Measurements from ENCODE around the gene OR2T29. TPM values are rescaled to one million over a fixed set of nuclear protein-coding genes. Genes with fewer than 3 reads are reported as not detected.
"Not testable (repeated sequence)": the region's sequence is repeated elsewhere in the genome, so short reads cannot be mapped to it uniquely, and the experiment has no call there.

Gene OR2T29
- total RNA-seq, 1 donor from 2014 or later = not detected

GRCh38 chr1:248521856-248522255 is 40.7 kb downstream of the OR2T29 start:
- peaks cover 44% of the 10 kb centered on the region for H3K9me3 Mint-ChIP-seq (ENCODE audit: low read depth)
- TF ChIP-seq CTCF (IDR thresholded peaks at IDR 0.05; ENCODE audit: unreplicated experiment) = no peak
- H3K4me3 Mint-ChIP-seq (ENCODE audit: low read depth) = no peak overlapping the region
- no peak for DNase-seq (ENCODE audit: low spot score, unreplicated experiment)
- peaks cover 3% of the 10 kb centered on the region for H3K36me3 Mint-ChIP-seq (ENCODE audit: insufficient read depth)
- no peaks in the 10 kb centered on the region for H3K4me1 Mint-ChIP-seq (ENCODE audit: low read depth)
- no peak overlapping the region for H3K27ac Mint-ChIP-seq
- H3K27me3 Mint-ChIP-seq = no peaks in the 10 kb centered on the region

GRCh38 chr1:248510217-248510616 is 52.4 kb downstream of the OR2T29 start:
- not testable (repeated sequence) for H3K9me3 Mint-ChIP-seq (ENCODE audit: low read depth); H3K36me3 Mint-ChIP-seq (ENCODE audit: insufficient read depth); H3K4me3 Mint-ChIP-seq (ENCODE audit: low read depth); H3K4me1 Mint-ChIP-seq (ENCODE audit: low read depth); H3K27me3 Mint-ChIP-seq; DNase-seq (ENCODE audit: low spot score, unreplicated experiment); H3K27ac Mint-ChIP-seq

GRCh38 chr1:248507773-248508172 is 54.8 kb downstream of the OR2T29 start, which contains the start of gene OR2G6:
OR2G6 (plus strand) TSS chr1:248508073; CDS start chr1:248521647, 13,574 bp downstream.
- H3K4me1 Mint-ChIP-seq (ENCODE audit: low read depth); H3K27ac Mint-ChIP-seq; DNase-seq (ENCODE audit: low spot score, unreplicated experiment); H3K27me3 Mint-ChIP-seq; H3K36me3 Mint-ChIP-seq (ENCODE audit: insufficient read depth); H3K9me3 Mint-ChIP-seq (ENCODE audit: low read depth); H3K4me3 Mint-ChIP-seq (ENCODE audit: low read depth): not testable (repeated sequence)

Other genes with a start within 250 kb of the OR2T29 start
- gene OR2M7, start 238.2 kb downstream of the OR2T29 start, total RNA-seq = not detected in 2 replicates
- gene OR14C36, start 214.0 kb downstream of the OR2T29 start, total RNA-seq = not detected in 2 replicates
- gene OR2T4, start 201.1 kb downstream of the OR2T29 start, total RNA-seq = not detected in 2 replicates
- gene OR2T6, start 187.0 kb downstream of the OR2T29 start, total RNA-seq = not detected in 2 replicates
- gene OR2T1, start 159.7 kb downstream of the OR2T29 start, total RNA-seq = not detected in 2 replicates
- gene OR2T2, start 117.1 kb downstream of the OR2T29 start, total RNA-seq = not detected in 2 replicates
- not detected in 2 replicates for gene OR2T3, start 89.4 kb downstream of the OR2T29 start, total RNA-seq
- not detected in 2 replicates for gene OR2T5, start 74.2 kb downstream of the OR2T29 start, total RNA-seq
- not detected in 2 replicates for gene OR2G6, start 54.7 kb downstream of the OR2T29 start, total RNA-seq
- not detected in 2 replicates for gene OR2T34, start 12.0 kb upstream of the OR2T29 start, total RNA-seq
- gene OR2T10, start 34.9 kb upstream of the OR2T29 start, total RNA-seq = not detected in 2 replicates
- gene OR2T11, start 72.3 kb upstream of the OR2T29 start, total RNA-seq = not detected in 2 replicates
- gene OR2T35, start 82.5 kb upstream of the OR2T29 start, total RNA-seq = not detected in 2 replicates
- not detected in 2 replicates for gene OR2T27, start 92.8 kb upstream of the OR2T29 start, total RNA-seq
- gene OR14I1, start 140.0 kb upstream of the OR2T29 start, total RNA-seq = not detected in 2 replicates
- gene LYPD8, start 193.0 kb upstream of the OR2T29 start, total RNA-seq = not detected in 2 replicates

Data from progenitor cell of endocrine pancreas (in vitro differentiated cells).